ENCODE data around the gene CLCN7. TPM values are rescaled to one million over a fixed set of nuclear protein-coding genes. Genes with fewer than 3 reads are reported as not detected.

Gene CLCN7
- total and polyA plus RNA-seq, 9 of the 15 experiments (the other 6 are each of a cell fraction or from before 2014, with no cell fraction given), result 0.06 to 126 (median 18.7) TPM

DNA sequence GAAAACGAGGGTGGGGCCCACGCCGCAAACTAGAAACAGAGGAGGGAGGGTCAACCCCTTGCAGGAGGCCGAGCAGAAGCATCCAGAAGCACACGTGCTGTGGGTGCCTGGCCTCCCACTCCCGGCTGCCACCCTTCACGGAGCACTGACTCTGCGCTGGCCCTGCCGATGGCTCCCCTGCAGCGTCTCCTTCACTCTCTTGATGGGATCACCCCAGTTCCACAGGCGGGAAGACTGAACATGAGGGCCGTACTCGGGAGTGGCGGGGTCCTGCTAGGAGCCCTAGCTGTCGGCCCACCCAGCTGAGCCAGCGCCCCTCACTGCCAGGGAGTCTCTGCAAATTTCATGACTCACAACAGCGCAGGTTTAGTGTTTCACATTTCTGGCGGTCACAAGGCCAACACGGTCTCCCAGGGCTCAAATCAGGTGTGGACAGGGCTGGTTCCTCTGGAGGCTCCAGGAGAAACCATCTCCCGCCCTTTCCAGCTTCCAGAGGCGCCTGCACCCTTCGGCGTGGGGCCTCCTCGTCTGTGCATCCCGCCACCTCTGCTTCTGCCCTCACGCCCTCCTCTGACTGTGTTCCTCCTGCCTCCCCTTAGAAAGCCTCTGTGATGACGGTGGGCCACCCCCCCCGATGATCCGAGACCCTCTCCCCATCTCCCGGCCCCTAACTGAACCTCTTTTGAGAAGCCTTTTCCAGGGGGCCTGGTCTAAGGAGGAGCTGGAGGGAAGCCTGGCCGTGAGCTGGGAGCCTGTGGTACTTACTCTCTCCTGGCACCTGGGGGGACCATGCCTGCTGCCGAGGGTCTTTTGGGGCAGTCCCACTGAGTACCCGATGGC, 11.9 kb upstream of the CLCN7 start:
- no peak for FAIRE-seq
- BruUV-seq (replicated peaks), result no TSS peak
- H3K4me2 ChIP-seq (ENCODE audit: insufficient read depth, low read length), result no peak overlapping the region
- intact Hi-C loops (cut with micrococcal nuclease) (no loop called here), in situ Hi-C loops (cut with MboI) (no loop called here)
- H3K9ac ChIP-seq (ENCODE audit: insufficient read depth in 1 of 2, low read depth in 2 of 2, low read length in 2 of 2), result peak overlapping the region in 1 of 2 experiments; percentile 35; a peak in 1 of 4 replicates
- CTCF ChIA-PET (ENCODE audit: low intra/inter-chr PET ratio), result no interaction called here
- POLR2A ChIA-PET, result interaction anchor here (0.9 to 1.0 kb wide), 2 partner anchors 7 to 11 kb away, joined by 3 to 5 read pairs; no protein-coding TSS in a partner anchor
- ATAC-seq, result no peak
- H3K9me1 ChIP-seq (ENCODE audit: control insufficient read depth, insufficient read depth, low read length), result no peaks in the 10 kb centered on the region
- no peaks in the 10 kb centered on the region for H3K27me3 ChIP-seq (ENCODE audit: control insufficient read depth in 2 of 2, insufficient read depth in 2 of 2, low read length in 2 of 2)
- H2AFZ ChIP-seq (ENCODE audit: low read depth, low read length), result no peak overlapping the region
- no peak for DNase-seq (ENCODE audit: extremely low read depth in 1 of 4, low spot score in 3 of 4)
- H3K9me3 ChIP-seq (replicated peaks; ENCODE audit: control insufficient read depth, insufficient read depth, low read depth, low read length), result no peaks in the 10 kb centered on the region
- H3K27ac ChIP-seq (ENCODE audit: extremely low read depth, low read depth, low read length), result no peak overlapping the region
- no peaks in the 10 kb centered on the region for H4K20me1 ChIP-seq (replicated peaks; ENCODE audit: control insufficient read depth, insufficient read depth, low read length)
- 49% methylated on average over 32 of the region's 33 CpGs for WGBS (ENCODE audit: insufficient coverage, low coverage, missing lambda C conversion rate)
- no peaks in the 10 kb centered on the region for H3K79me2 ChIP-seq (ENCODE audit: control insufficient read depth, insufficient read depth, low read length)
- peaks cover 4 to 57% of the 10 kb centered on the region in 2 experiments; a peak in 4 of 5 replicates for H3K4me1 ChIP-seq (replicated peaks in 1 of 2; ENCODE audit: control insufficient read depth in 2 of 2, insufficient read depth in 2 of 2, low read length in 2 of 2)
- no peak overlapping the region for H3K4me3 ChIP-seq
- H3K36me3 ChIP-seq (ENCODE audit: control insufficient read depth, insufficient read depth, low read length), result no peaks in the 10 kb centered on the region
- TF ChIP-seq ZBTB1 (CRISPR knock-in tag; IDR thresholded peaks at IDR 0.05; ENCODE audit: borderline replicate concordance, low read depth) (no peak), HMG20B (CRISPR knock-in tag; IDR thresholded peaks at IDR 0.05) (no peak), ZNF699 (CRISPR knock-in tag; IDR thresholded peaks at IDR 0.05; ENCODE audit: insufficient replicate concordance) (no peak), STAG1 (CRISPR knock-in tag; IDR thresholded peaks at IDR 0.05; ENCODE audit: borderline replicate concordance) (no peak), ARID1B (IDR thresholded peaks at IDR 0.05) (no peak), MCM2 (IDR thresholded peaks at IDR 0.05; ENCODE audit: low read depth) (no peak), EWSR1 (IDR thresholded peaks at IDR 0.05; ENCODE audit: borderline replicate concordance, low read depth, partially characterized antibody) (no peak), PHF8 (IDR thresholded peaks at IDR 0.05; ENCODE audit: borderline replicate concordance, low read length) (no peak), E2F3 (CRISPR knock-in tag; IDR thresholded peaks at IDR 0.05) (no peak)
- TF ChIP-seq, protein P1, sequence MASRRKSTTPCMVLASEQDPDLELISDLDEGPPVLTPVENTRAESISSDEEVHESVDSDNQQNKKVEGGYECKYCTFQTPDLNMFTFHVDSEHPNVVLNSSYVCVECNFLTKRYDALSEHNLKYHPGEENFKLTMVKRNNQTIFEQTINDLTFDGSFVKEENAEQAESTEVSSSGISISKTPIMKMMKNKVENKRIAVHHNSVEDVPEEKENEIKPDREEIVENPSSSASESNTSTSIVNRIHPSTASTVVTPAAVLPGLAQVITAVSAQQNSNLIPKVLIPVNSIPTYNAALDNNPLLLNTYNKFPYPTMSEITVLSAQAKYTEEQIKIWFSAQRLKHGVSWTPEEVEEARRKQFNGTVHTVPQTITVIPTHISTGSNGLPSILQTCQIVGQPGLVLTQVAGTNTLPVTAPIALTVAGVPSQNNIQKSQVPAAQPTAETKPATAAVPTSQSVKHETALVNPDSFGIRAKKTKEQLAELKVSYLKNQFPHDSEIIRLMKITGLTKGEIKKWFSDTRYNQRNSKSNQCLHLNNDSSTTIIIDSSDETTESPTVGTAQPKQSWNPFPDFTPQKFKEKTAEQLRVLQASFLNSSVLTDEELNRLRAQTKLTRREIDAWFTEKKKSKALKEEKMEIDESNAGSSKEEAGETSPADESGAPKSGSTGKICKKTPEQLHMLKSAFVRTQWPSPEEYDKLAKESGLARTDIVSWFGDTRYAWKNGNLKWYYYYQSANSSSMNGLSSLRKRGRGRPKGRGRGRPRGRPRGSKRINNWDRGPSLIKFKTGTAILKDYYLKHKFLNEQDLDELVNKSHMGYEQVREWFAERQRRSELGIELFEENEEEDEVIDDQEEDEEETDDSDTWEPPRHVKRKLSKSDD (conservative IDR thresholded peaks at IDR 0.05; ENCODE audit: low read length), result no peak
- TF ChIP-seq, protein P2, sequence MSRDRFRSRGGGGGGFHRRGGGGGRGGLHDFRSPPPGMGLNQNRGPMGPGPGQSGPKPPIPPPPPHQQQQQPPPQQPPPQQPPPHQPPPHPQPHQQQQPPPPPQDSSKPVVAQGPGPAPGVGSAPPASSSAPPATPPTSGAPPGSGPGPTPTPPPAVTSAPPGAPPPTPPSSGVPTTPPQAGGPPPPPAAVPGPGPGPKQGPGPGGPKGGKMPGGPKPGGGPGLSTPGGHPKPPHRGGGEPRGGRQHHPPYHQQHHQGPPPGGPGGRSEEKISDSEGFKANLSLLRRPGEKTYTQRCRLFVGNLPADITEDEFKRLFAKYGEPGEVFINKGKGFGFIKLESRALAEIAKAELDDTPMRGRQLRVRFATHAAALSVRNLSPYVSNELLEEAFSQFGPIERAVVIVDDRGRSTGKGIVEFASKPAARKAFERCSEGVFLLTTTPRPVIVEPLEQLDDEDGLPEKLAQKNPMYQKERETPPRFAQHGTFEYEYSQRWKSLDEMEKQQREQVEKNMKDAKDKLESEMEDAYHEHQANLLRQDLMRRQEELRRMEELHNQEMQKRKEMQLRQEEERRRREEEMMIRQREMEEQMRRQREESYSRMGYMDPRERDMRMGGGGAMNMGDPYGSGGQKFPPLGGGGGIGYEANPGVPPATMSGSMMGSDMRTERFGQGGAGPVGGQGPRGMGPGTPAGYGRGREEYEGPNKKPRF (IDR thresholded peaks at IDR 0.05; ENCODE audit: low read depth, low read length), result no peak
- TF ChIP-seq, protein P3, sequence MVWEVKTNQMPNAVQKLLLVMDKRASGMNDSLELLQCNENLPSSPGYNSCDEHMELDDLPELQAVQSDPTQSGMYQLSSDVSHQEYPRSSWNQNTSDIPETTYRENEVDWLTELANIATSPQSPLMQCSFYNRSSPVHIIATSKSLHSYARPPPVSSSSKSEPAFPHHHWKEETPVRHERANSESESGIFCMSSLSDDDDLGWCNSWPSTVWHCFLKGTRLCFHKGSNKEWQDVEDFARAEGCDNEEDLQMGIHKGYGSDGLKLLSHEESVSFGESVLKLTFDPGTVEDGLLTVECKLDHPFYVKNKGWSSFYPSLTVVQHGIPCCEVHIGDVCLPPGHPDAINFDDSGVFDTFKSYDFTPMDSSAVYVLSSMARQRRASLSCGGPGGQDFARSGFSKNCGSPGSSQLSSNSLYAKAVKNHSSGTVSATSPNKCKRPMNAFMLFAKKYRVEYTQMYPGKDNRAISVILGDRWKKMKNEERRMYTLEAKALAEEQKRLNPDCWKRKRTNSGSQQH (CRISPR knock-in tag; IDR thresholded peaks at IDR 0.05), result no peak
- TF ChIP-seq, protein P4, sequence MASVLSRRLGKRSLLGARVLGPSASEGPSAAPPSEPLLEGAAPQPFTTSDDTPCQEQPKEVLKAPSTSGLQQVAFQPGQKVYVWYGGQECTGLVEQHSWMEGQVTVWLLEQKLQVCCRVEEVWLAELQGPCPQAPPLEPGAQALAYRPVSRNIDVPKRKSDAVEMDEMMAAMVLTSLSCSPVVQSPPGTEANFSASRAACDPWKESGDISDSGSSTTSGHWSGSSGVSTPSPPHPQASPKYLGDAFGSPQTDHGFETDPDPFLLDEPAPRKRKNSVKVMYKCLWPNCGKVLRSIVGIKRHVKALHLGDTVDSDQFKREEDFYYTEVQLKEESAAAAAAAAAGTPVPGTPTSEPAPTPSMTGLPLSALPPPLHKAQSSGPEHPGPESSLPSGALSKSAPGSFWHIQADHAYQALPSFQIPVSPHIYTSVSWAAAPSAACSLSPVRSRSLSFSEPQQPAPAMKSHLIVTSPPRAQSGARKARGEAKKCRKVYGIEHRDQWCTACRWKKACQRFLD (CRISPR knock-in tag; IDR thresholded peaks at IDR 0.05), result no peak

Measured in K562 (cell line).